H1 (cell line): Measurements from ENCODE around the gene ADGB. TPM values are rescaled to one million over a fixed set of nuclear protein-coding genes. Genes with fewer than 3 reads are reported as not detected.

ENCODE experiments used
- BCL11A ChIP-seq, 2 experiments: IDR thresholded peaks; one replicate each; pipeline ENCODE4 v1.6.1; 2011; ENCODE audit warnings: low read depth in 2 of 2, low read length in 2 of 2, mild to moderate bottlenecking in 2 of 2
- CBX5 ChIP-seq: fragments of 300-800, 300-1000 bp; sonication (generic); IDR thresholded peaks from 2 replicates; pipeline ENCODE4 v1.7.1; 2016; ENCODE audit warnings: antibody characterized with exemption, low read length, low read depth
- JUN ChIP-seq: IDR thresholded peaks from 2 replicates; pipeline ENCODE4 v1.6.1; 2011; ENCODE audit warnings: low read depth, mild to moderate bottlenecking, improper control_type of control experiment, low read length
- KDM1A ChIP-seq: fragments of 200-600, 300-600 bp; sonication (generic); IDR thresholded peaks from 2 replicates; pipeline ENCODE4 v1.7.1; 2016; ENCODE audit warnings: mild to moderate bottlenecking, low read length, borderline replicate concordance
- NRF1 ChIP-seq: IDR thresholded peaks from 2 replicates; pipeline ENCODE4 v1.6.1; 2011; ENCODE audit warnings: mild to moderate bottlenecking, low read depth, low read length, improper control_type of control experiment
- PHF8 ChIP-seq: fragments of 200-600 bp; sonication (generic); conservative IDR thresholded peaks from 2 replicates; pipeline ENCODE4 v1.7.1; 2012; ENCODE audit warnings: low read depth, mild to moderate bottlenecking, inconsistent platforms, low read length, moderate library complexity
- SP1 ChIP-seq: IDR thresholded peaks from 2 replicates; pipeline ENCODE4 v1.6.1; 2011; ENCODE audit warnings: low read depth, low read length
- TAF1 ChIP-seq: IDR thresholded peaks from 2 replicates; pipeline ENCODE4 v1.6.1; 2011; ENCODE audit warnings: mild to moderate bottlenecking, low read depth, low read length
- TEAD4 ChIP-seq: IDR thresholded peaks from 2 replicates; pipeline ENCODE4 v1.6.1; 2012; ENCODE audit warnings: low read depth, low read length, inconsistent platforms, mixed read lengths
- polyA plus RNA-seq, 7 experiments: library from polyadenylated mRNA; depleted of rRNA in 3 of 7; stranded (reverse) in 5 of 7; unstranded in 2 of 7; fragments of >200 nt in 5 of 7; fragments of 200-250 nt in 2 of 7; gene quantifications; 1 replicate in 5 of 7; 2 replicates in 1 of 7; 4 replicates in 1 of 7; pipeline versions ENCODE4 v1.2.1 to v1.2.3, GENCODE V29; 2011 to 2013; ENCODE audit warnings: missing spikeins in 2 of 7, mixed read lengths in 2 of 7
- total RNA-seq: library from RNA; stranded (reverse); fragmentation: NEBNext Ultra II Directional; extraction: Animal tissue kit (Norgen Biotek cat#: 25700); gene quantifications from 2 replicates; pipeline ENCODE4 v1.2.1, GENCODE V29; 2021

Gene ADGB
- total and polyA plus RNA-seq, 2 of the 8 experiments (the other 6 are each of a cell fraction or from before 2014, with no cell fraction given) = not detected

DNA sequence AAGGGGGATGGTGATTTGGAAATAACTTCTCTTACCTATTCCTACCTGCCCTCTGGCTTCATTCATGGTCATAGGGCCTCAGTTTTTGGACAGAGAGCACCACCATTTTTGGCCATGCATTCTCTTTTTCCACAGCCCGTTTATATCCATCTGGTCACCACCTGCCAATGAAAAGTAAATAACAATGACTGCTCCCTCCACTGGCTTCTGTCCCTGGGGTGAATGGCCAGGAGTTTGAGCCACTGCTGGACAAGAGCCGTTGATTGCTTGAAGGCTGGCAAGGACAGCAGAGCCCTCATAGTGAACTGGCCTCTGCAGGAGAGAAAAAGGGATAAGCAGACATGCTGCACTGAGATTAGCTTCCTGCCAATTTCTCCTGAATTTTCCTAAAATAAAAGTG is 261.8 kb downstream of the ADGB start (continued):
- no peak for TF ChIP-seq KDM1A
- TF ChIP-seq BCL11A (IDR thresholded peaks at IDR 0.05; ENCODE audit: low read depth in 2 of 2, low read length in 2 of 2) = no peak
- TF ChIP-seq JUN = no peak
- TF ChIP-seq NRF1 = no peak
- no peak for TF ChIP-seq TEAD4
- TF ChIP-seq PHF8 = no peak
- TF ChIP-seq CBX5 = no peak
- TF ChIP-seq TAF1 = no peak
- no peak for TF ChIP-seq SP1
